ENCODE results near the gene EEF1AKMT2. TPM values are rescaled to one million over a fixed set of nuclear protein-coding genes. Genes with fewer than 3 reads are reported as not detected.

EEF1AKMT2 gene
- polyA plus RNA-seq, 4 donors, result 37.7 to 42.6 (median 41.0) TPM

Other genes with a start within 250 kb of the EEF1AKMT2 start
- gene FAM53B, start 47.5 kb downstream of the EEF1AKMT2 start, polyA plus RNA-seq (ENCODE audit: insufficient read length in 4 of 4), result 10 to 100 TPM; 21.4 to 28.3 (median 28.1) TPM
- gene ABRAXAS2, start 9.9 kb upstream of the EEF1AKMT2 start, polyA plus RNA-seq (ENCODE audit: insufficient read length in 4 of 4), result 10 to 100 TPM; 22.1 to 28.5 (median 27.2) TPM
- gene ZRANB1, start 150.2 kb upstream of the EEF1AKMT2 start, polyA plus RNA-seq (ENCODE audit: insufficient read length in 4 of 4), result 10 to 100 TPM; 23.0 to 31.5 (median 27.9) TPM

Data from right renal pelvis (tissue), 4 donors.